C4-2B (cell line): ENCODE data around the gene NCF2.

Source experiments
- CTCF ChIP-seq: fragments of 450-650 bp; conservative IDR thresholded peaks from 2 replicates; pipeline ENCODE4 v1.5.1; 2017; ENCODE audit warnings: mild to moderate bottlenecking
- ZFX ChIP-seq: fragments of 450-650 bp; IDR thresholded peaks from 2 replicates; pipeline ENCODE4 v1.6.1; 2017

GRCh38 chr1:183612407-183612806, 22.1 kb upstream of the NCF2 start:
- TF ChIP-seq CTCF: no peak
- TF ChIP-seq ZFX: no peak
